OCI-LY7 (cell line): ENCODE measurements around the gene TNFRSF12A.

Experiments used
- CTCF ChIP-seq: fragments of 200-600 bp; sonication (generic); conservative IDR thresholded peaks from 2 replicates; pipeline ENCODE4 v1.5.1; 2014; ENCODE audit warnings: mild to moderate bottlenecking, antibody characterized with exemption, low read length, moderate library complexity, mixed read lengths
- EZH2phosphoT487 ChIP-seq: fragments of 200-600 bp; sonication (generic); IDR thresholded peaks from 2 replicates; pipeline ENCODE4 v1.6.1; 2018; ENCODE audit warnings: low read depth, borderline replicate concordance, mild to moderate bottlenecking, mixed run types, antibody characterized with exemption, low read length, moderate library complexity, mixed read lengths

- TF ChIP-seq CTCF (no peak), EZH2phosphoT487 (no peak)
Measured at GRCh38 chr16:2982402-2982801, 37.8 kb upstream of the TNFRSF12A start.
